Prostate gland (tissue), 2 donors: ENCODE data around the gene YIF1A. TPM values are rescaled to one million over a fixed set of nuclear protein-coding genes. Genes with fewer than 3 reads are reported as not detected.

Source experiments
- DNase-seq: peaks from one replicate; pipeline ENCODE4 v3.0.0-alpha.2; 2019; ENCODE audit warnings: low spot score
- H3K27ac ChIP-seq, 2 donors: fragments of 200-600 bp; sonication (generic); 2 replicates each; pipeline ENCODE4 v1.5.1; 2017 to 2019
- H3K27me3 ChIP-seq: fragments of 200-600 bp; sonication (generic); replicated peaks from 2 replicates; pipeline ENCODE4 v1.5.1; 2019; ENCODE audit not compliant: insufficient read depth
- H3K36me3 ChIP-seq, 2 donors: fragments of 200-600 bp; sonication (generic); 1 replicate in 1 of 2; 2 replicates in 1 of 2; pipeline versions ENCODE4 v1.5.1 to v1.8.1; 2017 to 2019
- H3K4me1 ChIP-seq: fragments of 200-600 bp; sonication (generic); replicated peaks from 2 replicates; pipeline ENCODE4 v1.5.1; 2019
- H3K4me3 ChIP-seq, 2 donors: fragments of 200-600 bp; sonication (generic); 2 replicates each; pipeline ENCODE4 v1.5.1; 2017 to 2019
- H3K9me3 ChIP-seq: fragments of 200-600 bp; sonication (generic); 2 replicates; pipeline ENCODE4 v1.5.1; 2017
- CTCF ChIP-seq, 4 experiments: fragments of 200-600 bp in 2 of 4; fragments of 450-650 bp in 2 of 4; sonication (generic) in 2 of 4; IDR thresholded peaks; 1 replicate in 3 of 4; 2 replicates in 1 of 4; pipeline ENCODE4 v1.5.1; 2016 to 2019; ENCODE audit warnings: antibody characterized with exemption in 4 of 4, mild to moderate bottlenecking in 2 of 4, moderate library complexity in 2 of 4
- POLR2A ChIP-seq: fragments of 450-650 bp; IDR thresholded peaks from one replicate; pipeline ENCODE4 v1.6.1; 2016; ENCODE audit warnings: antibody characterized with exemption, mild to moderate bottlenecking
- POLR2AphosphoS5 ChIP-seq: sonication (generic); formaldehyde crosslinking; IDR thresholded peaks from one replicate; pipeline ENCODE4 v1.6.1; 2017; ENCODE audit warnings: antibody characterized with exemption
- WGBS: methylation state at CpG from one replicate; pipeline ENCODE4 v1.1.5; 2018; 5-methylcytosine and 5-hydroxymethylcytosine counted together
- intact Hi-C: fragments of 100-400 bp; cut with DNase I; formaldehyde crosslinking; loops from one replicate; pipeline ENCODE4 v1.14.2; 2022
- total RNA-seq, 2 donors: library from RNA; depleted of rRNA; stranded (reverse); fragments of >200 nt; gene quantifications; one replicate each; pipeline ENCODE4 v1.1.0, GENCODE V29; 2016

The YIF1A gene
- total RNA-seq, 2 donors from 2014 or later: 92.6 to 112 TPM

GRCh38 chr11:66294626-66295620, 6.0 kb upstream of the YIF1A start:
- H3K9me3 ChIP-seq: no peaks in the 10 kb centered on the region
- no peak for TF ChIP-seq CTCF (IDR thresholded peaks at IDR 0.05)
- no peak for TF ChIP-seq POLR2AphosphoS5
- no peak for TF ChIP-seq POLR2A
- H3K27ac ChIP-seq: no peak overlapping the region
- no peak overlapping the region for H3K4me3 ChIP-seq
- DNase-seq: no peak
- intact Hi-C loops: no loop called here
- H3K27me3 ChIP-seq: peaks cover 3% of the 10 kb centered on the region
- WGBS: 80% methylated on average over 92 of the region's 123 CpGs
- H3K4me1 ChIP-seq: peaks cover 6% of the 10 kb centered on the region
- no peaks in the 10 kb centered on the region for H3K36me3 ChIP-seq

GRCh38 chr11:66293777-66294625, 5.1 kb upstream of the YIF1A start:
- intact Hi-C loops: no loop called here
- Histone ChIP-seq H3K27ac (no peak overlapping the region), H3K27me3 (peaks cover 3% of the 10 kb centered on the region), H3K4me1 (peaks cover 9% of the 10 kb centered on the region), H3K4me3 (no peak overlapping the region), H3K36me3 (no peaks in the 10 kb centered on the region), H3K9me3 (no peaks in the 10 kb centered on the region)
- no peak for DNase-seq
- TF ChIP-seq POLR2A: no peak
- no peak for TF ChIP-seq POLR2AphosphoS5
- no peak for TF ChIP-seq CTCF (IDR thresholded peaks at IDR 0.05)
- WGBS: 80% methylated on average over 30 of the region's 30 CpGs

GRCh38 chr11:66293352-66293751, 4.4 kb upstream of the YIF1A start:
- intact Hi-C loops: no loop called here

More at GRCh38 chr11:66293352-66293751, 4.4 kb upstream of the YIF1A start:
- Histone ChIP-seq H3K27ac (no peak overlapping the region), H3K36me3 (no peaks in the 10 kb centered on the region), H3K4me3 (no peak overlapping the region), H3K27me3 (peaks cover 3% of the 10 kb centered on the region), H3K4me1 (peaks cover 10% of the 10 kb centered on the region), H3K9me3 (no peaks in the 10 kb centered on the region)
- no peak for TF ChIP-seq CTCF (IDR thresholded peaks at IDR 0.05)
- TF ChIP-seq POLR2A: no peak
- TF ChIP-seq POLR2AphosphoS5: no peak
- WGBS: 70% methylated on average over 4 of the region's 4 CpGs
- DNase-seq: no peak
